SU-DHL-6 (cell line): ENCODE results near the gene KIF1A.

ENCODE experiments used
- H2AFZ ChIP-seq: fragments of 200-600 bp; sonication (generic); 2 replicates; pipeline ENCODE4 v1.6.1; 2014; ENCODE audit warnings: low read depth, mild to moderate bottlenecking, moderate library complexity, mixed read lengths, antibody characterized with exemption, low read length; ENCODE audit not compliant: severe bottlenecking
- H3F3A ChIP-seq: fragments of 200-600 bp; shearing (Covaris generic); 2 replicates; pipeline ENCODE4 v1.6.0; 2016; ENCODE audit warnings: antibody characterized with exemption, mild to moderate bottlenecking; ENCODE audit not compliant: insufficient read depth
- H3K27ac ChIP-seq: fragments of 200-600 bp; sonication (generic); 2 replicates; pipeline ENCODE4 v1.5.1; 2016; ENCODE audit warnings: low read depth, mild to moderate bottlenecking, low read length, moderate library complexity, mixed read lengths
- H3K27me3 ChIP-seq: fragments of 200-600 bp; sonication (generic), shearing (Covaris generic); 2 replicates; pipeline ENCODE4 v1.6.0; 2014; ENCODE audit warnings: mild to moderate bottlenecking, low read length
- H3K36me3 ChIP-seq: fragments of 200-600 bp; sonication (generic); 2 replicates; pipeline ENCODE4 v1.6.1; 2014; ENCODE audit warnings: mild to moderate bottlenecking, low read length, mixed read lengths
- H3K4me2 ChIP-seq: fragments of 300-600, 200-600 bp; shearing (Covaris generic), sonication (generic); 2 replicates; pipeline ENCODE4 v1.6.0; 2014; ENCODE audit warnings: low read length, low read depth, mild to moderate bottlenecking; ENCODE audit not compliant: poor library complexity, severe bottlenecking
- H3K4me3 ChIP-seq: fragments of 200-600 bp; sonication (generic); 2 replicates; pipeline ENCODE4 v1.5.1; 2014; ENCODE audit warnings: antibody characterized with exemption, low read length, mild to moderate bottlenecking, mixed read lengths; ENCODE audit not compliant: insufficient read depth, poor library complexity, severe bottlenecking
- H3K79me2 ChIP-seq: fragments of 200-600 bp; sonication (generic); 2 replicates; pipeline ENCODE4 v1.6.1; 2014; ENCODE audit warnings: mild to moderate bottlenecking, low read length, moderate library complexity; ENCODE audit not compliant: insufficient read depth
- H3K9ac ChIP-seq: fragments of 200-600 bp; sonication (generic); 2 replicates; pipeline ENCODE4 v1.7.0; 2014; ENCODE audit warnings: mild to moderate bottlenecking, low read length
- H3K9me2 ChIP-seq: fragments of 200-600 bp; sonication (generic); replicated peaks from 2 replicates; pipeline ENCODE4 v1.6.1; 2014; ENCODE audit warnings: low read length; ENCODE audit not compliant: insufficient read depth
- H3K9me3 ChIP-seq: fragments of 200-600 bp; sonication (generic); 2 replicates; pipeline ENCODE4 v1.6.1; 2014; ENCODE audit warnings: low read length, mixed read lengths; ENCODE audit not compliant: insufficient read depth
- H4K20me1 ChIP-seq: fragments of 200-600 bp; sonication (generic); 2 replicates; pipeline ENCODE4 v1.6.1; 2014; ENCODE audit warnings: low read depth, mild to moderate bottlenecking, antibody characterized with exemption, low read length, moderate library complexity, mixed read lengths
- CTCF ChIP-seq: fragments of 200-600 bp; sonication (generic); IDR thresholded peaks from one replicate; pipeline ENCODE4 v1.5.1; 2017; ENCODE audit warnings: antibody characterized with exemption, mild to moderate bottlenecking, low read length, moderate library complexity; ENCODE audit not compliant: insufficient read depth, poor library complexity, severe bottlenecking
- EZH2phosphoT487 ChIP-seq: fragments of 200-600 bp; sonication (generic), shearing (Covaris generic); conservative IDR thresholded peaks from 2 replicates; pipeline ENCODE4 v1.6.1; 2018; ENCODE audit warnings: mild to moderate bottlenecking, antibody characterized with exemption, low read length, moderate library complexity, mixed read lengths

KIF1A gene

GRCh38 chr2:240760576-240761246 is 59.3 kb downstream of the KIF1A start:
- no peak overlapping the region for H2AFZ ChIP-seq
- TF ChIP-seq EZH2phosphoT487 (no peak), CTCF (no peak)
- no peaks in the 10 kb centered on the region for H3K36me3 ChIP-seq
- no peaks in the 10 kb centered on the region for H3K9me2 ChIP-seq
- H3K4me2 ChIP-seq, result no peak overlapping the region
- H4K20me1 ChIP-seq, result no peaks in the 10 kb centered on the region
- H3K9me3 ChIP-seq, result no peaks in the 10 kb centered on the region
- H3K9ac ChIP-seq, result no peak overlapping the region
- no peaks in the 10 kb centered on the region for H3F3A ChIP-seq
- H3K27ac ChIP-seq, result no peak overlapping the region
- no peak overlapping the region for H3K4me3 ChIP-seq
- H3K79me2 ChIP-seq, result no peaks in the 10 kb centered on the region
- H3K27me3 ChIP-seq, result no peaks in the 10 kb centered on the region

GRCh38 chr2:240760121-240760520 is 59.9 kb downstream of the KIF1A start:
- H3K4me2 ChIP-seq, result no peak overlapping the region
- H3F3A ChIP-seq, result no peaks in the 10 kb centered on the region
- H4K20me1 ChIP-seq, result no peaks in the 10 kb centered on the region
- H3K79me2 ChIP-seq, result no peaks in the 10 kb centered on the region
- H2AFZ ChIP-seq, result no peak overlapping the region
- no peaks in the 10 kb centered on the region for H3K9me3 ChIP-seq
- H3K36me3 ChIP-seq, result no peaks in the 10 kb centered on the region
- H3K9me2 ChIP-seq, result no peaks in the 10 kb centered on the region
- no peak overlapping the region for H3K27ac ChIP-seq
- H3K9ac ChIP-seq, result no peak overlapping the region
- TF ChIP-seq CTCF, result no peak
- H3K27me3 ChIP-seq, result no peaks in the 10 kb centered on the region
- no peak overlapping the region for H3K4me3 ChIP-seq

DNA sequence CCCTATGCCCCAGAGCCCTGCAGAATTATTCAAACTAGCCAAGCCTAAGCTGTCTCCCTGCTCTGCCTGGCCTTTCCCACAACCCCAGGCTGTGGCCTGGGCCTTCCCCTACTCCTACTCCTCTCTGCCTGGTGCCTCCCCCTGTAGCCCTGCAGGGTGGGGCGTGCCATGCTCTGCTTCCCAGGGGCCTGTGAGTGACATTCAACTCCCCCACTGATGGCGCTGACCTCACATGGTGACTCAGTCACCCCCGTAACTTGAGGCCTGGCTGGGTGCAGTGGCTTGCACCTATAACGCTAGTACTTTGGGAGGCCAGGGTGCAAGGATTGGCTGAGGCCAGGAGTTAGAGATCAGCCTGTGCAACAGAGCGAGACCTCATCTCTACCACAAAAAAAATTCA is 60.6 kb downstream of the KIF1A start:
- Histone ChIP-seq H3K27me3 (no peaks in the 10 kb centered on the region), H3K79me2 (no peaks in the 10 kb centered on the region), H3K9me2 (no peaks in the 10 kb centered on the region), H4K20me1 (no peaks in the 10 kb centered on the region), H3F3A (no peaks in the 10 kb centered on the region), H3K9ac (no peak overlapping the region), H2AFZ (no peak overlapping the region), H3K9me3 (no peaks in the 10 kb centered on the region), H3K27ac (no peak overlapping the region), H3K36me3 (no peaks in the 10 kb centered on the region), H3K4me3 (no peak overlapping the region), H3K4me2 (no peak overlapping the region)
- TF ChIP-seq CTCF (no peak), EZH2phosphoT487 (no peak)
